ENCODE measurements around the gene DPP4.

DPP4 gene

GRCh38 chr2:161995553-161996016 is 78.4 kb downstream of the DPP4 start:
- Histone ChIP-seq H3K27me3 (ENCODE audit: control insufficient read depth, insufficient read depth, low read length) (no peaks in the 10 kb centered on the region), H3K4me2 (ENCODE audit: low read length) (no peak overlapping the region), H3K9me3 (replicated peaks; ENCODE audit: low read length) (no peaks in the 10 kb centered on the region), H3K4me3 (ENCODE audit: low read length) (no peak overlapping the region), H3K36me3 (ENCODE audit: insufficient read depth, low read length) (no peaks in the 10 kb centered on the region), H3K4me1 (ENCODE audit: control insufficient read depth, insufficient read depth, low read length) (peaks cover 17% of the 10 kb centered on the region), H3K9ac (ENCODE audit: low read depth, low read length) (no peak overlapping the region)

GRCh38 chr2:161994761-161995520 is 79.1 kb downstream of the DPP4 start:
- H3K36me3 ChIP-seq (ENCODE audit: insufficient read depth, low read length) = no peaks in the 10 kb centered on the region
- peaks cover 24% of the 10 kb centered on the region for H3K4me1 ChIP-seq (ENCODE audit: control insufficient read depth, insufficient read depth, low read length)
- no peaks in the 10 kb centered on the region for H3K27me3 ChIP-seq (ENCODE audit: control insufficient read depth, insufficient read depth, low read length)
- H3K9me3 ChIP-seq (replicated peaks; ENCODE audit: low read length) = no peaks in the 10 kb centered on the region
- H3K4me3 ChIP-seq (ENCODE audit: low read length) = no peak overlapping the region
- H3K4me2 ChIP-seq (ENCODE audit: low read length) = no peak overlapping the region
- no peak overlapping the region for H3K9ac ChIP-seq (ENCODE audit: low read depth, low read length)

GRCh38 chr2:161992531-161992930 is 81.5 kb downstream of the DPP4 start:
- no peak overlapping the region for H3K9ac ChIP-seq (ENCODE audit: low read depth, low read length)
- H3K9me3 ChIP-seq (replicated peaks; ENCODE audit: low read length) = no peaks in the 10 kb centered on the region

GRCh38 chr2:161991991-161992390 is 82.0 kb downstream of the DPP4 start:
- Histone ChIP-seq H3K9me3 (replicated peaks; ENCODE audit: low read length) (no peaks in the 10 kb centered on the region), H3K4me1 (ENCODE audit: control insufficient read depth, insufficient read depth, low read length) (peaks cover 24% of the 10 kb centered on the region), H3K9ac (ENCODE audit: low read depth, low read length) (no peak overlapping the region), H3K4me3 (ENCODE audit: low read length) (no peak overlapping the region), H3K27me3 (ENCODE audit: control insufficient read depth, insufficient read depth, low read length) (no peaks in the 10 kb centered on the region), H3K4me2 (ENCODE audit: low read length) (no peak overlapping the region), H3K36me3 (ENCODE audit: insufficient read depth, low read length) (no peaks in the 10 kb centered on the region)

More at GRCh38 chr2:161992531-161992930, 81.5 kb downstream of the DPP4 start:
- H3K4me1 ChIP-seq (ENCODE audit: control insufficient read depth, insufficient read depth, low read length) = peaks cover 24% of the 10 kb centered on the region
- no peak overlapping the region for H3K4me3 ChIP-seq (ENCODE audit: low read length)
- H3K27me3 ChIP-seq (ENCODE audit: control insufficient read depth, insufficient read depth, low read length) = no peaks in the 10 kb centered on the region
- no peak overlapping the region for H3K4me2 ChIP-seq (ENCODE audit: low read length)
- H3K36me3 ChIP-seq (ENCODE audit: insufficient read depth, low read length) = no peaks in the 10 kb centered on the region

- Histone ChIP-seq H3K27me3 (ENCODE audit: control insufficient read depth, insufficient read depth, low read length) (no peaks in the 10 kb centered on the region), H3K9me3 (replicated peaks; ENCODE audit: low read length) (no peaks in the 10 kb centered on the region), H3K9ac (ENCODE audit: low read depth, low read length) (no peak overlapping the region), H3K4me3 (ENCODE audit: low read length) (no peak overlapping the region), H3K4me2 (ENCODE audit: low read length) (peak overlapping the region; percentile 28), H3K36me3 (ENCODE audit: insufficient read depth, low read length) (no peaks in the 10 kb centered on the region), H3K4me1 (ENCODE audit: control insufficient read depth, insufficient read depth, low read length) (peaks cover 24% of the 10 kb centered on the region)
Measured at GRCh38 chr2:161990741-161991140, 83.3 kb downstream of the DPP4 start.

- Histone ChIP-seq H3K27me3 (ENCODE audit: control insufficient read depth, insufficient read depth, low read length) (no peaks in the 10 kb centered on the region), H3K9ac (ENCODE audit: low read depth, low read length) (no peak overlapping the region), H3K36me3 (ENCODE audit: insufficient read depth, low read length) (no peaks in the 10 kb centered on the region), H3K9me3 (replicated peaks; ENCODE audit: low read length) (no peaks in the 10 kb centered on the region), H3K4me1 (ENCODE audit: control insufficient read depth, insufficient read depth, low read length) (peaks cover 24% of the 10 kb centered on the region), H3K4me2 (ENCODE audit: low read length) (no peak overlapping the region), H3K4me3 (ENCODE audit: low read length) (no peak overlapping the region)
Measured at GRCh38 chr2:161990036-161990435, 84.0 kb downstream of the DPP4 start.

- Histone ChIP-seq H3K4me2 (ENCODE audit: low read length) (no peak overlapping the region), H3K4me3 (ENCODE audit: low read length) (no peak overlapping the region), H3K4me1 (ENCODE audit: control insufficient read depth, insufficient read depth, low read length) (peaks cover 28% of the 10 kb centered on the region), H3K9me3 (replicated peaks; ENCODE audit: low read length) (no peaks in the 10 kb centered on the region), H3K9ac (ENCODE audit: low read depth, low read length) (no peak overlapping the region), H3K36me3 (ENCODE audit: insufficient read depth, low read length) (no peaks in the 10 kb centered on the region), H3K27me3 (ENCODE audit: control insufficient read depth, insufficient read depth, low read length) (no peaks in the 10 kb centered on the region)
Measured at GRCh38 chr2:161988589-161988988, 85.4 kb downstream of the DPP4 start.

GRCh38 chr2:161987311-161987710 is 86.7 kb downstream of the DPP4 start:
- H3K9ac ChIP-seq (ENCODE audit: low read depth, low read length) = no peak overlapping the region
- H3K4me1 ChIP-seq (ENCODE audit: control insufficient read depth, insufficient read depth, low read length) = peaks cover 19% of the 10 kb centered on the region
- no peak overlapping the region for H3K4me2 ChIP-seq (ENCODE audit: low read length)
- H3K9me3 ChIP-seq (replicated peaks; ENCODE audit: low read length) = no peaks in the 10 kb centered on the region
- H3K4me3 ChIP-seq (ENCODE audit: low read length) = no peak overlapping the region
- no peaks in the 10 kb centered on the region for H3K27me3 ChIP-seq (ENCODE audit: control insufficient read depth, insufficient read depth, low read length)
- no peaks in the 10 kb centered on the region for H3K36me3 ChIP-seq (ENCODE audit: insufficient read depth, low read length)

- H3K9me3 ChIP-seq (replicated peaks; ENCODE audit: low read length) = no peaks in the 10 kb centered on the region
- peaks cover 16% of the 10 kb centered on the region for H3K4me1 ChIP-seq (ENCODE audit: control insufficient read depth, insufficient read depth, low read length)
- no peak overlapping the region for H3K4me3 ChIP-seq (ENCODE audit: low read length)
Measured at GRCh38 chr2:161983866-161984265, 90.1 kb downstream of the DPP4 start.

GRCh38 chr2:161983331-161983651 is 90.7 kb downstream of the DPP4 start:
- Histone ChIP-seq H3K9ac (ENCODE audit: low read depth, low read length) (no peak overlapping the region), H3K4me3 (ENCODE audit: low read length) (no peak overlapping the region), H3K9me3 (replicated peaks; ENCODE audit: low read length) (no peaks in the 10 kb centered on the region), H3K36me3 (ENCODE audit: insufficient read depth, low read length) (no peaks in the 10 kb centered on the region), H3K4me2 (ENCODE audit: low read length) (no peak overlapping the region), H3K4me1 (ENCODE audit: control insufficient read depth, insufficient read depth, low read length) (peaks cover 16% of the 10 kb centered on the region), H3K27me3 (ENCODE audit: control insufficient read depth, insufficient read depth, low read length) (no peaks in the 10 kb centered on the region)

More at GRCh38 chr2:161983866-161984265, 90.1 kb downstream of the DPP4 start:
- H3K27me3 ChIP-seq (ENCODE audit: control insufficient read depth, insufficient read depth, low read length) = no peaks in the 10 kb centered on the region
- no peaks in the 10 kb centered on the region for H3K36me3 ChIP-seq (ENCODE audit: insufficient read depth, low read length)
- no peak overlapping the region for H3K4me2 ChIP-seq (ENCODE audit: low read length)
- no peak overlapping the region for H3K9ac ChIP-seq (ENCODE audit: low read depth, low read length)

- no peaks in the 10 kb centered on the region for H3K27me3 ChIP-seq (ENCODE audit: control insufficient read depth, insufficient read depth, low read length)
Measured at GRCh38 chr2:161982548-161983330, 91.3 kb downstream of the DPP4 start.

More at GRCh38 chr2:161982548-161983330, 91.3 kb downstream of the DPP4 start:
- Histone ChIP-seq H3K9ac (ENCODE audit: low read depth, low read length) (no peak overlapping the region), H3K4me2 (ENCODE audit: low read length) (no peak overlapping the region), H3K36me3 (ENCODE audit: insufficient read depth, low read length) (no peaks in the 10 kb centered on the region), H3K9me3 (replicated peaks; ENCODE audit: low read length) (no peaks in the 10 kb centered on the region), H3K4me3 (ENCODE audit: low read length) (no peak overlapping the region), H3K4me1 (ENCODE audit: control insufficient read depth, insufficient read depth, low read length) (peaks cover 16% of the 10 kb centered on the region)

All from skeletal muscle satellite cell (primary cell).